ENCODE results near the gene KIF1A.

Gene KIF1A

GRCh38 chr2:240831594-240832204, 11.7 kb upstream of the KIF1A start:
- Histone ChIP-seq H3K9me3 (ENCODE audit: control insufficient read depth, insufficient read depth, low read length) (no peaks in the 10 kb centered on the region), H3K9ac (ENCODE audit: low read depth, low read length) (no peak overlapping the region), H3K27ac (ENCODE audit: low read depth, low read length) (no peak overlapping the region), H3K4me3 (ENCODE audit: low read depth, low read length) (peak overlapping the region; percentile 66), H3K36me3 (ENCODE audit: control insufficient read depth, insufficient read depth, low read length) (no peaks in the 10 kb centered on the region), H3K27me3 (ENCODE audit: control insufficient read depth, insufficient read depth, low read length) (peaks cover 46% of the 10 kb centered on the region), H3K4me1 (ENCODE audit: control insufficient read depth, insufficient read depth, low read length) (0 out of 2 replicates have a peak, but pooled peaks cover 5% of the 10 kb centered on the region)

GRCh38 chr2:240825476-240825875, 5.5 kb upstream of the KIF1A start:
- no peak overlapping the region for H3K9ac ChIP-seq (ENCODE audit: low read depth, low read length)
- no peaks in the 10 kb centered on the region for H3K9me3 ChIP-seq (ENCODE audit: control insufficient read depth, insufficient read depth, low read length)
- 0 out of 2 replicates have a peak, but pooled peaks cover 2% of the 10 kb centered on the region for H3K4me1 ChIP-seq (ENCODE audit: control insufficient read depth, insufficient read depth, low read length)
- H3K27ac ChIP-seq (ENCODE audit: low read depth, low read length) = no peak overlapping the region
- peaks cover 47% of the 10 kb centered on the region for H3K27me3 ChIP-seq (ENCODE audit: control insufficient read depth, insufficient read depth, low read length)
- H3K4me3 ChIP-seq (ENCODE audit: low read depth, low read length) = no peak overlapping the region
- H3K36me3 ChIP-seq (ENCODE audit: control insufficient read depth, insufficient read depth, low read length) = no peaks in the 10 kb centered on the region

- Histone ChIP-seq H3K9ac (ENCODE audit: low read depth, low read length) (no peak overlapping the region), H3K9me3 (ENCODE audit: control insufficient read depth, insufficient read depth, low read length) (no peaks in the 10 kb centered on the region), H3K36me3 (ENCODE audit: control insufficient read depth, insufficient read depth, low read length) (no peaks in the 10 kb centered on the region), H3K27ac (ENCODE audit: low read depth, low read length) (no peak overlapping the region), H3K27me3 (ENCODE audit: control insufficient read depth, insufficient read depth, low read length) (peaks cover 32% of the 10 kb centered on the region), H3K4me1 (ENCODE audit: control insufficient read depth, insufficient read depth, low read length) (peaks cover 3% of the 10 kb centered on the region; the same call in 1 of the 2 replicates), H3K4me3 (ENCODE audit: low read depth, low read length) (no peak overlapping the region)
These were observed 3.7 kb upstream of the KIF1A start for GRCh38 chr2:240823449-240824336.

GRCh38 chr2:240822280-240822847, 2.3 kb upstream of the KIF1A start:
- peaks cover 22% of the 10 kb centered on the region for H3K27me3 ChIP-seq (ENCODE audit: control insufficient read depth, insufficient read depth, low read length)
- no peak overlapping the region for H3K27ac ChIP-seq (ENCODE audit: low read depth, low read length)
- peaks cover 4% of the 10 kb centered on the region; the same call in 1 of the 2 replicates for H3K36me3 ChIP-seq (ENCODE audit: control insufficient read depth, insufficient read depth, low read length)
- no peak overlapping the region for H3K9ac ChIP-seq (ENCODE audit: low read depth, low read length)
- H3K9me3 ChIP-seq (ENCODE audit: control insufficient read depth, insufficient read depth, low read length) = no peaks in the 10 kb centered on the region
- peaks cover 13% of the 10 kb centered on the region; the same call in 1 of the 2 replicates for H3K4me1 ChIP-seq (ENCODE audit: control insufficient read depth, insufficient read depth, low read length)
- no peak overlapping the region for H3K4me3 ChIP-seq (ENCODE audit: low read depth, low read length)

GRCh38 chr2:240821429-240821778, 1.4 kb upstream of the KIF1A start:
- H3K36me3 ChIP-seq (ENCODE audit: control insufficient read depth, insufficient read depth, low read length) = peaks cover 8% of the 10 kb centered on the region; the same call in 1 of the 2 replicates
- no peaks in the 10 kb centered on the region for H3K9me3 ChIP-seq (ENCODE audit: control insufficient read depth, insufficient read depth, low read length)
- H3K27ac ChIP-seq (ENCODE audit: low read depth, low read length) = no peak overlapping the region
- peak overlapping the region; percentile 68; the same call in 1 of the 2 replicates for H3K9ac ChIP-seq (ENCODE audit: low read depth, low read length)
- peaks cover 22% of the 10 kb centered on the region for H3K27me3 ChIP-seq (ENCODE audit: control insufficient read depth, insufficient read depth, low read length)
- H3K4me1 ChIP-seq (ENCODE audit: control insufficient read depth, insufficient read depth, low read length) = peaks cover 13% of the 10 kb centered on the region; the same call in 1 of the 2 replicates
- peak overlapping the region; percentile 84 for H3K4me3 ChIP-seq (ENCODE audit: low read depth, low read length)

- H3K36me3 ChIP-seq (ENCODE audit: control insufficient read depth, insufficient read depth, low read length) = peaks cover 13% of the 10 kb centered on the region; the same call in 1 of the 2 replicates
- peak overlapping the region; percentile 68; the same call in 1 of the 2 replicates for H3K9ac ChIP-seq (ENCODE audit: low read depth, low read length)
- H3K27ac ChIP-seq (ENCODE audit: low read depth, low read length) = peak overlapping the region; percentile 71
- H3K27me3 ChIP-seq (ENCODE audit: control insufficient read depth, insufficient read depth, low read length) = peaks cover 22% of the 10 kb centered on the region
- no peaks in the 10 kb centered on the region for H3K9me3 ChIP-seq (ENCODE audit: control insufficient read depth, insufficient read depth, low read length)
- H3K4me3 ChIP-seq (ENCODE audit: low read depth, low read length) = peak overlapping the region; percentile 84
- peaks cover 13% of the 10 kb centered on the region; the same call in 1 of the 2 replicates for H3K4me1 ChIP-seq (ENCODE audit: control insufficient read depth, insufficient read depth, low read length)
These were observed 799 bp upstream of the KIF1A start for GRCh38 chr2:240820607-240821428.

GRCh38 chr2:240819126-240819857, 727 bp downstream of the KIF1A start:
- Histone ChIP-seq H3K9ac (ENCODE audit: low read depth, low read length) (peak overlapping the region; percentile 85), H3K4me3 (ENCODE audit: low read depth, low read length) (peak overlapping the region; percentile 84), H3K36me3 (ENCODE audit: control insufficient read depth, insufficient read depth, low read length) (peaks cover 13% of the 10 kb centered on the region; the same call in 1 of the 2 replicates), H3K9me3 (ENCODE audit: control insufficient read depth, insufficient read depth, low read length) (no peaks in the 10 kb centered on the region), H3K27ac (ENCODE audit: low read depth, low read length) (peak overlapping the region; percentile 61), H3K27me3 (ENCODE audit: control insufficient read depth, insufficient read depth, low read length) (peaks cover 22% of the 10 kb centered on the region), H3K4me1 (ENCODE audit: control insufficient read depth, insufficient read depth, low read length) (peaks cover 13% of the 10 kb centered on the region; the same call in 1 of the 2 replicates)

- Histone ChIP-seq H3K4me3 (ENCODE audit: low read depth, low read length) (peak overlapping the region; percentile 84), H3K9ac (ENCODE audit: low read depth, low read length) (peak overlapping the region; percentile 77; the same call in 1 of the 2 replicates), H3K36me3 (ENCODE audit: control insufficient read depth, insufficient read depth, low read length) (peaks cover 13% of the 10 kb centered on the region; the same call in 1 of the 2 replicates), H3K9me3 (ENCODE audit: control insufficient read depth, insufficient read depth, low read length) (no peaks in the 10 kb centered on the region), H3K27ac (ENCODE audit: low read depth, low read length) (peak overlapping the region; percentile 61), H3K4me1 (ENCODE audit: control insufficient read depth, insufficient read depth, low read length) (peaks cover 13% of the 10 kb centered on the region; the same call in 1 of the 2 replicates), H3K27me3 (ENCODE audit: control insufficient read depth, insufficient read depth, low read length) (peaks cover 22% of the 10 kb centered on the region)
These were observed 1.5 kb downstream of the KIF1A start for GRCh38 chr2:240818293-240819125.

GRCh38 chr2:240817496-240818292, 2.3 kb downstream of the KIF1A start:
- Histone ChIP-seq H3K9ac (ENCODE audit: low read depth, low read length) (peak overlapping the region; percentile 77; the same call in 1 of the 2 replicates), H3K4me3 (ENCODE audit: low read depth, low read length) (peak overlapping the region; percentile 84; the same call in 1 of the 2 replicates)

More at GRCh38 chr2:240817496-240818292, 2.3 kb downstream of the KIF1A start:
- no peaks in the 10 kb centered on the region for H3K9me3 ChIP-seq (ENCODE audit: control insufficient read depth, insufficient read depth, low read length)
- H3K36me3 ChIP-seq (ENCODE audit: control insufficient read depth, insufficient read depth, low read length) = peaks cover 16% of the 10 kb centered on the region
- H3K27ac ChIP-seq (ENCODE audit: low read depth, low read length) = no peak overlapping the region
- peaks cover 13% of the 10 kb centered on the region; the same call in 1 of the 2 replicates for H3K4me1 ChIP-seq (ENCODE audit: control insufficient read depth, insufficient read depth, low read length)
- peaks cover 15% of the 10 kb centered on the region for H3K27me3 ChIP-seq (ENCODE audit: control insufficient read depth, insufficient read depth, low read length)

Measured in HUES48 (cell line).